ENCODE measurements around the gene ARHGAP10.

Gene ARHGAP10

DNA sequence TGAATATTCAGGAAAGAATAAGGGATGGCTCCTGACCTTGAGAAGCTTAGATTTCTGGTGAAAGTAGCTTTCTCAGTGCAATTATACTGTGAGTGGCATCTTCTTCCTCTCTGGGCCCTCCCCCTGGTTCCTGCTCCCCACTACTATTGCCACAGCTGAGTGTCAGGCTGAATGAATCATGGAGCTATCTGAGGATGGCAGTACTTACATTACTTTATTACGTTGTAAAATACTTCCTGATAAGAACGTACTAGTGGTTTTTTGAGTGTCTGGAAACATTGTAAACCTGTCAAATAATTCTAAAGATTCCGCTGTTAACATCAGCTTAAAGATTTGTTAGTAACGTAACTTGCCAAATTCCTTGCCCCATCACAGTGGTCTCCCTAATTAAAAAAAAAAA lies 36.2 kb downstream of the ARHGAP10 start:
- no peak for DNase-seq (ENCODE audit: low read depth in 2 of 2)

- DNase-seq (ENCODE audit: low read depth in 2 of 2), result no peak
These were observed 37.5 kb downstream of the ARHGAP10 start for GRCh38 chr4:147769386-147769785.

DNA sequence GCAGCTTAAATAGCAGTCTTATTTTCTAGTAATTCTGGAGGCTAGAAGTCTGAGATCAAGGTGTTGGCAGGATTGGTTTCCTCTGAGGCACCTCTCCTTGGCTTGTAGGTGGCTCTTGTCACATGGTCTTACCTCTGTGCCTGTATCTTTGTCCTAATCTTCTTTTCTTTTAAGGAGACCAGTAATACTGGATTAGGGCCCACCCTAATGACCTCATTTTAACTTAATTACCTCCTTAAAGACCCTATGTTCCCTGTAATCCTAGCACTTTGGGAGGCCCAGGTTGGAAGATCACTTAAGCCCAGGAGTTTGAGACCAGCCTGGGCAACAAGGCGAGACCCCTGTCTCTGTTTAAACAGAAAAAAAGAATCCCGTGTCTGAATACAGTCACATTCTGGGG lies 38.9 kb downstream of the ARHGAP10 start:
- DNase-seq (ENCODE audit: low read depth in 2 of 2), result no peak

DNA sequence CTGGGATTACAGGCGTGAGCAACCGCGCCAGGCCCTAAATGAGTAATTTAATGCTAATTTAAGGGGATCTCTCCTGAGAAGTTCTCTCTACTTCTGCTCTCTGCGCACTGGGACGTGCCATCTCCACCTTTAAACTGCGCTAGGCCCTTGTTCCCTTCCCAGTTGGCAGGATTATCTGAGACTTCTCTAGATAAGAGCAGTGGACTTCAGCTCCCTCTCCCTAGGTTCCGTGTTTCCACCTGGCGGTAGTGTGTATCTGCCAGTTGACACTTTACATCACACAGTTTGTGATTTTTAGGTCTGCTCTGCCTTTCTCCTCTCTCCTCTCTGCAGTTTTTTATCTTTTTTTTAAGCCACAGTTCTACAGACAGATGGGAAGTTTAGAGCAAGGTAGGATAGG lies 40.2 kb downstream of the ARHGAP10 start:
- DNase-seq (ENCODE audit: low read depth in 2 of 2), result no peak

- peak; percentile 71 to 73 for DNase-seq (ENCODE audit: low read depth in 2 of 2)
These were observed 40.6 kb downstream of the ARHGAP10 start for GRCh38 chr4:147772459-147772969.

GRCh38 chr4:147773261-147774184 lies 41.6 kb downstream of the ARHGAP10 start:
- no peak for DNase-seq (ENCODE audit: low read depth in 2 of 2)

DNA sequence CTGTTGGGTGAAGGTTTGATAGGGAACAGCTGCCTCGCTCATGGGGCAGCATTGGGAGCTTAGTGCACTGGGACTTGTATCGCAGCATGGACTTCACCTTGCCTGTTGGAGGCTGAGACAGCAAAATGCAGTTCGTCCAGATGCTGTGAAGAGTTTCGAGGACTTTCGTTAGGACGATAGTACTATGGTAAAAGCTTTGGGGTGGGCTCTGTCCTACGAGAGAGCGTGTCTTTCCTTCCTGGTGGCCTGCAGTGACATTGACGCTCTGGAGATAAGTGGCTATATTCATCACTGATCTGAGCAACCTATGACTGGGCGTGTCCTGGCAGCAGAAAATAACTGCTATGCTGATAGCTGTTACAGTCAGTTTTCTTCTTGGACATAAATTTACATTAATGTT lies 44.8 kb downstream of the ARHGAP10 start:
- no peak for DNase-seq (ENCODE audit: low read depth in 2 of 2)

DNA sequence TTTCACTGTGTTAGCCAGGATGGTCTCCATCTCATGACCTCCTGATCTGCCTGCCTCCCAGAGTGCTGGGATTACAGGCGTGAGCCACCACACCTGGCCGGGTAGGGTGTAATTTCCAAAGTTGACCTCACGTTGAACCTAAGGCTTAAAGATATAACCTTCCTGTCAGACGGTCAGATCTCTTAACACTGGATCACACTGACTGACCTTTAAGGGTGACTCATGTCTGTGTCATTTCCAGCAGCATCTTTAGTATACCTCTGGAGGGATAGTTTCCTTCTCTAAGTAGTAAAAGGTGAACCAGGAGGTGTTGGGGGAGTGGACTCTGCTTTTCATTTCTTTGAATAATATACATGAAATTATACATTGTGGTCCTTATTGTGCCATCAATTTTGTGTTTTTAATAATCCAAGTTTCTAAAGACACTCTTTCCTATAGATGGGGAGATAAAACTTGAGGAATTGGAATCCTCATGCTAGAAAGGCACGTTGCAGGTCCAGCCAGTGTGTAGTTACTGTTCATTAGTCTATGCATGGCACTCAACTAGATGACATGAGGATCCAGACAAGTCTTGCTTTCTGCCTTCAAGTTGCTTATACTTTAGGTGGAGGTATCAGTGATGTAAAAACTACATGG lies 45.7 kb downstream of the ARHGAP10 start:
- DNase-seq (ENCODE audit: low read depth in 2 of 2), result no peak

- no peak for DNase-seq (ENCODE audit: low read depth in 2 of 2)
These were observed 47.1 kb downstream of the ARHGAP10 start for GRCh38 chr4:147778942-147779341.

GRCh38 chr4:147779451-147779850 lies 47.6 kb downstream of the ARHGAP10 start:
- no peak for DNase-seq (ENCODE audit: low read depth in 2 of 2)

DNA sequence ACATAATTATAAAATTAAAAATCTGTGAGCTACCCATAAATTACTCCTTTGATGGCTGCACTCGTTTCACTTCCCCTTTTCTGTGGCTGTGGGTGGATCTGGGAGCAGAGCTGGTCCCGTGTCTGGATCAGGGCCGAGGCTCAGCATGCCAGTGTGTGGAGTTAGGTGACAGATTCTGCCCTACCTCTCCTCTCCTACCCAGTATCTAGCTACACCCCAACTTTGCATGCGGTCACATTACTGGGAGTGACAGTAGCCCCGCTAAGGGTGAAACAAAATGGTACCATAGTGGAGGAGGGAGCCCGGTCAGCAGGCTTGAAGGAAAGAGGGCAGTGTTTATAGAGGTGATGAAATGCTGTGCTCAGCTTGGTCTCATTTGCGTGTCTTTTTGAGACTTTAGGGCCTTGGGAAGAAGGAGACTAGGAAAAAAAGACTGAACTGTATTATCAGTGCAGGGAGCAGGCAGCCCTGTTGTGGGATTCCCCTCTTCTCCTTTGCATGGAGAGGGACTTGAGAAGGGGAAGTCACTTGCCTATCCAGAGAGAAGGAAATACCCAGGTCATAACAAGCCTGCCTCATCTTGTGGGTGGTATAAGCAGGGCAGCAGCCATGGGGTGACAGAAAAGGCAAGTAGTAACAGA lies 48.4 kb downstream of the ARHGAP10 start:
- no peak for DNase-seq (ENCODE audit: low read depth in 2 of 2)

- no peak for DNase-seq (ENCODE audit: low read depth in 2 of 2)
These were observed 50.3 kb downstream of the ARHGAP10 start for GRCh38 chr4:147782087-147782781.

- DNase-seq (ENCODE audit: low read depth in 2 of 2), result no peak
These were observed 53.2 kb downstream of the ARHGAP10 start for GRCh38 chr4:147785129-147785528.

DNA sequence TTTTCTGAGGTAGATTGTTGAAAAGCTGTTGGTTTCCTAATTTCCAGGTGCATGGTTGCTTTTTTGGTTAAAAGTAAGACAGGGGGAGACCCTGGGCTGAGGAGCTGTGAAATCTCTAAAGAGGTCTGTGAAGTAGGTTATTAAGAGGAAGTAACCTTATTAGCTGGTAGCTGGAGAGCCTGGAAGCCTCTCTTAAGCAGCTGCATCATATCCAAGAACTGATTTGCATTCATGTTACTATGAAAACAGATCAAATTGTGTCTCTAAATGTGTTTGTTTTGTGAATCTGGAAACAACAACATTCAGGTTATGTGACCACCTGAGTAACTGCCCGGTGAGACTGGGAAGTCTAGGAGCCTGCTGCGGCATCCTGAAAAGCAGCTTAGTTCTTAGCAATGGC lies 54.1 kb downstream of the ARHGAP10 start:
- DNase-seq (ENCODE audit: low read depth in 2 of 2), result no peak

- no peak for DNase-seq (ENCODE audit: low read depth in 2 of 2)
These were observed 54.6 kb downstream of the ARHGAP10 start for GRCh38 chr4:147786531-147786930.

DNA sequence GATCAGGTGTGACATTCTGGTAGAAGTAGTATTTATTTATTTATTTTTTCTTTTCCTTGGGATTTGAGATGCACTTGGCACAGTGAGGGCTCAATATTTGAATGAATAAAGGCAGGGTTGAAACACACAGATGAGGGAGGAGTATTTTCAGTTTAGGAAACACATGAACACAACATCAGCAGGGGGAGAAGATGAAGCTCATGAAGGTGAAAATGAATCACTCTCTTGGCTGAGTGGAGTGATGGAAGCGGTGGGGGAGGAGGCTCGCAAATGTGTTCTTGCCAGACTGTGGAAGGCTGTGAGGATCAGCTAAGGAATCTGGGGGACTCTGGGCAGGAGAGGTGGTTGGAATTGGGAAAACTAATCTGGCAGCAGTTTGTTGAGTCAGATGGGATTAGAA lies 55.3 kb downstream of the ARHGAP10 start:
- peak; percentile 62 to 65 for DNase-seq (ENCODE audit: low read depth in 2 of 2)

DNA sequence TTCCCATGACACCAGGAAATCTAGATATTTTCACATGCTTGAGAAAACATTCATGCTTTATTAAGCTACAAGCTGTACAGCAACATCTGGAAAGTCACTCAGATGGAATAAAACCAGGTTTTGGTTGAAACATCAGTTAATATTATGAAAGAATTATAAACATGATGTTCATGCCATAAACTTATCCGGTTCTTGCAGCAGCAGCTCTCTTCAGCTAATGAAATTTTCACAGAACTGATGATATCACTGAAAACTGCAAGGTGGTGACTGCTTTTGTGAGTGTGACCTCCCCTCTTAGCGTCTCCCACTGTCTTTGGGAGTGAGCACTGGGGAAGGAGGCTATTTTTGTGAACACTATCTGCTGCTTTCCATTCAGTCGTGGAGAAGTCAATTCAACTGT lies 56.9 kb downstream of the ARHGAP10 start:
- no peak for DNase-seq (ENCODE audit: low read depth in 2 of 2)

DNA sequence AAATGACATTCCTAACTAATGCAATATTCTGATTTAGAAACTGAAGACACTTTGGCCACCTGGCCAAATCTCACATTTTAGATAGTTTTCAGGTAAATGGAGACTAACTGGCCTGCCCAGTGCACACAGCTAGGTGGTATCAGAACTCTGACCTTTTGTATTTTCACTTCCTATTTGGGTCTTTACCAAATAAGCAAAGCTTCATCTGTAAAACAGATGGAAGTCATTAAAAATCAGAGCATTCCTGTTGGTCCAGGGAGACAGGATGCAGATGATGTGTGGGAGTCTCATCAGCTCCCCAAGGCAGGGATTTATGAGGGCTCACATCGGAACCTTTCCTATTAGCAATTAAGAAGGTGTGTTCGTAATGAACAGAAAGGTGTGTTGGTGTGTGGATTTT lies 57.7 kb downstream of the ARHGAP10 start:
- DNase-seq (ENCODE audit: low read depth in 2 of 2), result peak; percentile 34 to 35

GRCh38 chr4:147790412-147790811 lies 58.5 kb downstream of the ARHGAP10 start:
- no peak for DNase-seq (ENCODE audit: low read depth in 2 of 2)

DNA sequence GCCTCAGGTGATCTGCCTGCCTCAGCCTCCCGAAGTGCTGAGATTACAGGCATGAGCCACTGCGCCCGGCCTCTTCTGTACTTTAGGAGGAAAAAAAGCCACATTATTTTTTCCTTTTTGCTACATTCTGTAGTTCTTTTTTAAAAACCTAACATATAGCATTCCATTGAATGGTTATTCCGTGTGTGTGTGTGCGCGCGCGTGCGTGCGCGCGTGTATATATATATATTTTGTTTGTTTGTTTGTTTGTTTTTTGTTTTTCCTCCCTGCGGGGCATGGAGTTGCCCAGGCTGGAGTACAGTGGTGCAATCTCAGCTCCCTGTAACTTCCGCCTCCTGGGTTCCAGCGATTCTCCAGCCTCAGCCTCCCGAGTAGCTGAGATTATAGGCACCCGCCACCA lies 59.5 kb downstream of the ARHGAP10 start:
- DNase-seq (ENCODE audit: low read depth in 2 of 2), result no peak

- no peak for DNase-seq (ENCODE audit: low read depth in 2 of 2)
These were observed 60.0 kb downstream of the ARHGAP10 start for GRCh38 chr4:147791865-147792264.
